Vein endothelial cell (primary cell): ENCODE measurements around the gene CD300E. TPM values are rescaled to one million over a fixed set of nuclear protein-coding genes. Genes with fewer than 3 reads are reported as not detected.

Experiments
- total RNA-seq: library from RNA; depleted of rRNA; stranded (reverse); fragments of >200 nt; gene quantifications from 2 replicates; pipeline ENCODE4 v1.2.3, GENCODE V29; 2012

Gene CD300E, protein sequence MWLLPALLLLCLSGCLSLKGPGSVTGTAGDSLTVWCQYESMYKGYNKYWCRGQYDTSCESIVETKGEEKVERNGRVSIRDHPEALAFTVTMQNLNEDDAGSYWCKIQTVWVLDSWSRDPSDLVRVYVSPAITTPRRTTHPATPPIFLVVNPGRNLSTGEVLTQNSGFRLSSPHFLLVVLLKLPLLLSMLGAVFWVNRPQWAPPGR
- total RNA-seq = not detected in 2 replicates

DNA sequence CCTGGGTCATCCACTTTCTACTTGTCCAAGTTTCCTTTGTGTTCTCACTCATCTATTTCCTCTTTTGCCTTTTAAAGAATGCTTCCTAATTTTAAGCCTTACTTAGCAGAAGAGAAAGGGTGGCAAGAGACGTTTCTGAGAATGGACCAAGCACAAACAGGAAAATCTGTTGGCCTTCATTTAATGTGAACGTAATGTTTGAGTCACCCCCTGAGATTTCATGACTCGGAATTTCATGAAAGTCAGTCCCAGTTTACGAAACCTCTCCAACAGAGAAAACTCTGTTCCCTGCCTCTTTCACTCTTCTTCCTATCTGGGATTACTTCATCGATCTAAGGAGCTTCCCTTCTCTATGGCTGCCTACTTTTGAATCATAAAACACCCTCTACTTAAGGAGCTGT, at the start of gene CD300E:
CD300E (minus strand) TSS at position 46 of the 401 bp plus-strand sequence. CDS start 117 bp downstream, outside the sequence.

DNA sequence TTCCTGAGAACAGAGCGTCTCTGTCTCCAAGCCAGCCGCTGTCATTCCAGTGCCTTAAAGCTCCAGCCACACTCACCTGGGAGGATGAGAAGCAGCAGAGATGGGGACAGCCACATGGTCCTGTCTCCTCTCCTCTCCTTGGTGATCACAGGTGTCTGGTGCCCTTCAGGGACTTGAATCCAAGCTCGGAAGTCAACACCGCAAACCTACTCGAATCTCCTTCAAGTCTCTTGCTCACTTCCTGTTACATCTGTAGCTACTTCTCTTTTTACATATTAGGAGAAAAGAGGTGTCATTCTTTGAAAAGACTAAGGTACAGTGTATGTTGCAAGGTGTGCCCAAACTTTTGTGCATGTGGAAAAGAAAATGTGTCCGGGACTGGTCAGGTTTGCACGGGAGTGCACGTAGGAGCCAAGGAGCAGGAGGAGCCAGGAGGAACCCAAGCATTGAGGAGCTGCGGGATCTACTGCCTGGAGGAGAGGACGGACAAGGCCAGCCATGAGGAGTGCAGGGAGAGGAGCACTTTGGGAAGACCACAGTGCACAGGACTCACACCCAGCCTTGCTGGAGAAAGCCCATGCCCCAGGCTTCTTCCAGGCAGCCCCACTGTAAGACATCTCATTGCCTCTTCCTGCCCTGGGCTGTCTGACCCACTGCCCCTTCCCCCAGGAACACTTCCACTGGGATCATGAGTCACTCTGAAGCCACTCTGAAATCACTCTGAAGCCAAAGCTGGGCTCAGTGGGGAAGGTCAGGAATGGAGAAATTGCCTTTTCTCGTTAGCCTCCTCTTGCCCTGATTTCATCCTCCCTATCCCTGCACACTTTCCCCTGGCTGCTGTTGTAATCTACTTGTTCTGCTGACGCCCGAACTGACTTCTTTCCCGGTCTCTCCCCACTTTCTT, 31.2 kb downstream of the CD300E start, which contains the start of gene CD300LD:
CD300LD (minus strand) TSS at position 197 of the 904 bp plus-strand sequence; CDS start at position 116, 81 bp downstream.

DNA sequence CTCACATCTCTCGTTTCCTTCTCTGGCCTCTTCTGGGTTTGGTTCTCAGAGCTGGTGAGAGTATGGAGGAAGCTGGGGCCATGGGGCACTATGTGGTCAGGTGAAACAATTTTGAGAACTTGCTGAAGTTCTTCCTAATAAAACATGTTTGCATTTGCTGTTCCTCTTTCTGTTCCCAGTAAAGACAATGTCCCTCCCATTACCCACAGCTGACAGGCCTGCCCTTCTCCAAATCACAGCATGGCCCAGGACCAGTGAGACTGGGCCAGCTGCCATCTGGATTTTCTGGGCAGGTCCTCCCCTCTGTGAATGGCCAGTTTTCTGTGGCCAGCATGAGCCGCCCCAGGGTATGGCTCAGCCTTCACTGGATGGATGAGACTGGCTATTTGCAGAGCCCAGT, 56.1 kb downstream of the CD300E start, which contains the start of gene CD300H:
CD300H (minus strand) TSS at position 113 of the 400 bp plus-strand sequence.

Other genes with a start within 250 kb of the CD300E start
- gene GPRC5C, start 191.7 kb downstream of the CD300E start, total RNA-seq = 0.33 and 0.67 TPM in 2 replicates
- gene CD300A, start 157.1 kb downstream of the CD300E start, total RNA-seq = not detected in 2 replicates
- not detected in 2 replicates for gene CD300LB, start 92.3 kb downstream of the CD300E start, total RNA-seq
- not detected in 2 replicates for gene CD300C, start 77.6 kb downstream of the CD300E start, total RNA-seq
- gene CD300H, start 56.2 kb downstream of the CD300E start, total RNA-seq = not detected in 2 replicates
- not detected in 2 replicates for gene CD300LD, start 31.5 kb downstream of the CD300E start, total RNA-seq
- gene CD300LF, start 89.2 kb upstream of the CD300E start, total RNA-seq = not detected in 2 replicates
- gene RAB37, start 113.5 kb upstream of the CD300E start, total RNA-seq = 0.33 and 0.67 TPM in 2 replicates
- gene NHERF1, start 124.9 kb upstream of the CD300E start, total RNA-seq = 13.7 and 17.0 TPM in 2 replicates
- 33.3 and 34.8 TPM in 2 replicates for gene NAT9, start 152.6 kb upstream of the CD300E start, total RNA-seq
- gene GRIN2C, start 236.1 kb upstream of the CD300E start, total RNA-seq = 0.19 TPM in 1 of 2 replicates, not detected in the other
- gene FDXR, start 249.3 kb upstream of the CD300E start, total RNA-seq = 40.4 and 43.8 TPM in 2 replicates